Upper lobe of left lung (tissue), 4 donors: Measurements from ENCODE around the gene LRRN4CL.

Source experiments
- POLR2A ChIP-seq, 4 donors: fragments of 450-650 bp; IDR thresholded peaks; one replicate each; pipeline ENCODE4 v1.5.1; 2016 to 2017; ENCODE audit warnings: antibody characterized with exemption in 4 of 4, mild to moderate bottlenecking in 2 of 4
- POLR2AphosphoS5 ChIP-seq, 2 donors: sonication (generic); formaldehyde crosslinking; IDR thresholded peaks; one replicate each; pipeline ENCODE4 v1.5.1; 2017; ENCODE audit warnings: antibody characterized with exemption in 2 of 2
- TF ChIP-seq, protein P1 (sequence below), 6 experiments: fragments of 450-650 bp in 4 of 6; fragments of 200-600 bp in 2 of 6; sonication (generic) in 2 of 6; IDR thresholded peaks; one replicate each; pipeline ENCODE4 v1.5.1; 2016 to 2019; ENCODE audit warnings: antibody characterized with exemption in 6 of 6

DNA sequence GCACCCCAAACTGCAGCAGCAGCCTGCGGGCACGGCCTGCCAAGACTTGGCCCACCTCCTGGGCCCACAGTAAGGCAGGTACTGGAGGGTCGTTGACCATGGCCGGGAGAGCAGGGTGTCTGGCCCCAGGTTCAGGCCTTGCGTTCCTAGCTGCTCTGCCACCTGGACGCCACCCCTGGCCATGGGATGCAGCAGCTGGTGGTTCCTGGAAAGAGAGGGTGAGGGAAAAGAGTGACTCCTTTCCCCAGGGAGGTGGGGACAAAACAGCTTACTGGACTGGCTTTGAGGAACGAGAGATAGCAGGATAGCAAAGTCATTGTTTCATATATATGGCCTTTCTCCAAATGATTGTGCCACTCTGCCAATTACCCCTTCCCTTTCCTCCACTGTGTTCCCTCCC, 16.1 kb upstream of the LRRN4CL start:
- TF ChIP-seq, protein P1, sequence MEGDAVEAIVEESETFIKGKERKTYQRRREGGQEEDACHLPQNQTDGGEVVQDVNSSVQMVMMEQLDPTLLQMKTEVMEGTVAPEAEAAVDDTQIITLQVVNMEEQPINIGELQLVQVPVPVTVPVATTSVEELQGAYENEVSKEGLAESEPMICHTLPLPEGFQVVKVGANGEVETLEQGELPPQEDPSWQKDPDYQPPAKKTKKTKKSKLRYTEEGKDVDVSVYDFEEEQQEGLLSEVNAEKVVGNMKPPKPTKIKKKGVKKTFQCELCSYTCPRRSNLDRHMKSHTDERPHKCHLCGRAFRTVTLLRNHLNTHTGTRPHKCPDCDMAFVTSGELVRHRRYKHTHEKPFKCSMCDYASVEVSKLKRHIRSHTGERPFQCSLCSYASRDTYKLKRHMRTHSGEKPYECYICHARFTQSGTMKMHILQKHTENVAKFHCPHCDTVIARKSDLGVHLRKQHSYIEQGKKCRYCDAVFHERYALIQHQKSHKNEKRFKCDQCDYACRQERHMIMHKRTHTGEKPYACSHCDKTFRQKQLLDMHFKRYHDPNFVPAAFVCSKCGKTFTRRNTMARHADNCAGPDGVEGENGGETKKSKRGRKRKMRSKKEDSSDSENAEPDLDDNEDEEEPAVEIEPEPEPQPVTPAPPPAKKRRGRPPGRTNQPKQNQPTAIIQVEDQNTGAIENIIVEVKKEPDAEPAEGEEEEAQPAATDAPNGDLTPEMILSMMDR (IDR thresholded peaks at IDR 0.05), result no peak
- TF ChIP-seq POLR2A (IDR thresholded peaks at IDR 0.05), result no peak
- no peak for TF ChIP-seq POLR2AphosphoS5 (IDR thresholded peaks at IDR 0.05)
